HCT116 (cell line): ENCODE data around the gene TAF8. TPM values are rescaled to one million over a fixed set of nuclear protein-coding genes. Genes with fewer than 3 reads are reported as not detected.

Source experiments
- ATAC-seq: fragments of 200-7000 bp; cut with Tn5 transposase; 2 replicates; pipeline ENCODE4 v1.9.1; 2020; ENCODE audit warnings: mild to moderate bottlenecking, moderate library complexity
- BruUV-seq: library from RNA; stranded (reverse); fragments of 400-500 nt; replicated peaks from 2 replicates; lab custom pipeline; 2021; lab: Mats Ljungman, UMichigan
- CTCF ChIA-PET: fragments of 300-600 bp; sonication (Branson Sonifier 250); formaldehyde crosslinking; loops from one replicate; lab custom pipeline; 2021; ENCODE audit warnings: antibody characterized with exemption; lab: Charles Lee
- POLR2A ChIA-PET: fragments of 300-600, 350-600 bp; sonication (Branson Sonifier 250); formaldehyde crosslinking; loops from one replicate; lab custom pipeline; 2021; ENCODE audit warnings: antibody characterized with exemption; lab: Charles Lee
- RAD21 ChIA-PET, 2 experiments: fragments of 300-600 bp; sonication (Branson Sonifier 250); formaldehyde crosslinking; loops; one replicate each; lab custom pipeline; 2023; ENCODE audit warnings: low total read pairs in 2 of 2; ENCODE audit not compliant: uncharacterized antibody in 2 of 2, unreplicated experiment in 2 of 2, low non-redundant PET in 1 of 2; lab: Charles Lee
- DNase-seq: peaks from one replicate; pipeline ENCODE4 v3.0.0-alpha.2; 2010; ENCODE audit warnings: low read depth, low spot score
- H2AFZ ChIP-seq: fragments of 200-600 bp; shearing (Covaris generic), sonication (generic); 2 replicates; pipeline ENCODE4 v1.6.1; 2017; ENCODE audit warnings: low read depth, mixed run types, mixed read lengths, antibody characterized with exemption, low read length; ENCODE audit not compliant: poor library complexity, severe bottlenecking
- H3K27ac ChIP-seq: 2 replicates; pipeline ENCODE4 v1.5.1; 2012; ENCODE audit warnings: low read depth, low read length
- H3K27me3 ChIP-seq: fragments of 200-600 bp; sonication (generic); 2 replicates; pipeline ENCODE4 v1.6.1; 2016; ENCODE audit warnings: mixed run types, low read length, mixed read lengths; ENCODE audit not compliant: insufficient read depth
- H3K36me3 ChIP-seq, 2 experiments: fragments of 200-500 bp in 1 of 2; fragments of 200-600 bp in 1 of 2; sonication (Bioruptor generic) in 1 of 2; sonication (generic) in 1 of 2; 2 replicates each; pipeline versions ENCODE4 v1.5.1 to v1.6.1; 2014 to 2016; ENCODE audit warnings: low read length in 2 of 2, inconsistent platforms in 1 of 2, mixed read lengths in 1 of 2, mixed run types in 1 of 2; ENCODE audit not compliant: insufficient read depth in 2 of 2, control insufficient read depth in 1 of 2
- H3K4me1 ChIP-seq, 2 experiments: fragments of 200-600 bp in 1 of 2; sonication (generic) in 1 of 2; 2 replicates each; pipeline versions ENCODE4 v1.5.1 to v1.6.1; 2012 to 2017; ENCODE audit warnings: low read length in 2 of 2, inconsistent platforms in 1 of 2, mild to moderate bottlenecking in 1 of 2, mixed read lengths in 1 of 2, mixed run types in 1 of 2, moderate library complexity in 1 of 2; ENCODE audit not compliant: insufficient read depth in 2 of 2, control insufficient read depth in 1 of 2
- H3K4me2 ChIP-seq: fragments of 200-600 bp; sonication (generic); 2 replicates; pipeline ENCODE4 v1.6.1; 2017; ENCODE audit warnings: mixed run types, low read length, mixed read lengths
- H3K4me3 ChIP-seq, 2 experiments: fragments of 200-600 bp in 1 of 2; sonication (generic) in 1 of 2; replicated peaks in 1 of 2; 2 replicates each; pipeline ENCODE4 v1.5.1; 2011 to 2016; ENCODE audit warnings: low read length in 2 of 2, control low read depth in 1 of 2, low read depth in 1 of 2, mild to moderate bottlenecking in 1 of 2, mixed read lengths in 1 of 2, mixed run types in 1 of 2
- H3K79me2 ChIP-seq: fragments of 200-600 bp; sonication (generic); 2 replicates; pipeline ENCODE4 v1.6.1; 2017; ENCODE audit warnings: mild to moderate bottlenecking, mixed run types, low read length, moderate library complexity, mixed read lengths; ENCODE audit not compliant: insufficient read depth
- H3K9ac ChIP-seq: fragments of 200-600 bp; sonication (generic); 2 replicates; pipeline ENCODE4 v1.6.1; 2016; ENCODE audit warnings: low read length, mixed read lengths
- H3K9me2 ChIP-seq: fragments of 200-600 bp; sonication (generic), shearing (Covaris generic); 2 replicates; pipeline ENCODE4 v1.6.1; 2017; ENCODE audit warnings: mixed run types, mild to moderate bottlenecking, moderate library complexity; ENCODE audit not compliant: insufficient read depth
- H3K9me3 ChIP-seq, 2 experiments: fragments of 200-500 bp in 1 of 2; fragments of 200-600 bp in 1 of 2; sonication (Bioruptor generic) in 1 of 2; sonication (generic) in 1 of 2; 2 replicates each; pipeline ENCODE4 v1.6.1; 2014 to 2017; ENCODE audit warnings: low read length in 2 of 2, mixed read lengths in 2 of 2, inconsistent platforms in 1 of 2, low read depth in 1 of 2, mild to moderate bottlenecking in 1 of 2, mixed run types in 1 of 2, moderate library complexity in 1 of 2; ENCODE audit not compliant: control insufficient read depth in 1 of 2, insufficient read depth in 1 of 2
- H4K20me1 ChIP-seq: fragments of 200-600 bp; sonication (generic), shearing (Covaris generic); 2 replicates; pipeline ENCODE4 v1.6.1; 2017; ENCODE audit warnings: mixed run types, mild to moderate bottlenecking, moderate library complexity; ENCODE audit not compliant: insufficient read depth
- ATF3 ChIP-seq: IDR thresholded peaks from 2 replicates; pipeline ENCODE4 v1.6.1; 2012
- CBX3 ChIP-seq: IDR thresholded peaks from 2 replicates; pipeline ENCODE4 v1.6.1; 2012; ENCODE audit warnings: low read depth
- CEBPB ChIP-seq: IDR thresholded peaks from 2 replicates; pipeline ENCODE4 v1.6.1; 2012; ENCODE audit warnings: low read depth
- EGR1 ChIP-seq: IDR thresholded peaks from 2 replicates; pipeline ENCODE4 v1.6.1; 2012; ENCODE audit warnings: low read depth
- ELF1 ChIP-seq: IDR thresholded peaks from 2 replicates; pipeline ENCODE4 v1.6.1; 2012; ENCODE audit warnings: low read depth, borderline replicate concordance
- EZH2phosphoT487 ChIP-seq: fragments of 200-600 bp; IDR thresholded peaks from 2 replicates; pipeline ENCODE4 v1.6.1; 2018; ENCODE audit warnings: antibody characterized with exemption, borderline replicate concordance
- FOSL1 ChIP-seq: IDR thresholded peaks from 2 replicates; pipeline ENCODE4 v1.6.1; 2012; ENCODE audit warnings: low read depth
- JUND ChIP-seq: IDR thresholded peaks from 2 replicates; pipeline ENCODE4 v1.6.1; 2012
- POLR2A ChIP-seq: IDR thresholded peaks from 2 replicates; pipeline ENCODE4 v1.7.0; 2011; ENCODE audit warnings: borderline replicate concordance; ENCODE audit not compliant: insufficient read depth, insufficient read length; ENCODE audit errors: extremely low read depth
- RAD21 ChIP-seq: IDR thresholded peaks from 2 replicates; pipeline ENCODE4 v1.6.1; 2012; ENCODE audit warnings: low read depth, mild to moderate bottlenecking
- SIN3A ChIP-seq: IDR thresholded peaks from 2 replicates; pipeline ENCODE4 v1.6.1; 2012; ENCODE audit warnings: low read depth
- SP1 ChIP-seq: IDR thresholded peaks from 2 replicates; pipeline ENCODE4 v1.6.1; 2012; ENCODE audit warnings: low read depth
- SRF ChIP-seq: IDR thresholded peaks from 2 replicates; pipeline ENCODE4 v1.6.1; 2012; ENCODE audit warnings: low read depth
- YY1 ChIP-seq: IDR thresholded peaks from 2 replicates; pipeline ENCODE4 v1.6.1; 2011; ENCODE audit warnings: low read length, low read depth, moderate library complexity, mild to moderate bottlenecking; ENCODE audit not compliant: insufficient replicate concordance; ENCODE audit errors: extremely low read depth
- ZFX ChIP-seq: fragments of 450-650 bp; IDR thresholded peaks from 2 replicates; pipeline ENCODE4 v1.6.1; 2017
- ZNF274 ChIP-seq: fragments of 200-500 bp; sonication (Bioruptor generic); IDR thresholded peaks from 2 replicates; pipeline ENCODE4 v1.6.1; 2014; ENCODE audit warnings: mild to moderate bottlenecking, low read depth, low read length, inconsistent platforms
- intact Hi-C: fragments of 100-400 bp; cut with micrococcal nuclease; formaldehyde crosslinking; loops from 2 replicates; pipeline ENCODE4 v1.10.0; 2022
- total RNA-seq: library from RNA; stranded (reverse); gene quantifications from one replicate; pipeline ENCODE4 v1.2.1, GENCODE V29; 2021; ENCODE audit not compliant: unreplicated experiment
- TF ChIP-seq, protein P1 (sequence below), 3 experiments: fragments of 200-600 bp in 1 of 3; sonication (generic) in 1 of 3; IDR thresholded peaks in 2 of 3; conservative IDR thresholded peaks in 1 of 3; 2 replicates each; pipeline ENCODE4 v1.5.1; 2012 to 2017; ENCODE audit warnings: low read depth in 2 of 3, low read length in 2 of 3, antibody characterized with exemption in 1 of 3, borderline replicate concordance in 1 of 3, control low read depth in 1 of 3, mild to moderate bottlenecking in 1 of 3, mixed read lengths in 1 of 3, mixed run types in 1 of 3, moderate library complexity in 1 of 3; ENCODE audit not compliant: insufficient read depth in 1 of 3
- TF ChIP-seq, protein P2 (sequence below): IDR thresholded peaks from 2 replicates; pipeline ENCODE4 v1.6.1; 2012; ENCODE audit warnings: low read depth

The TAF8 gene
- total RNA-seq, 1 experiment from 2014 or later: 29.5 TPM

- Histone ChIP-seq H3K9me3 (no peaks in the 10 kb centered on the region), H3K9ac (peak overlapping the region; percentile 49), H3K36me3 (0 out of 4 replicates have a peak, but pooled peaks cover 0 to 3% of the 10 kb centered on the region in 2 experiments), H3K4me3 (peak overlapping the region; percentile 1 to 31), H3K27me3 (no peaks in the 10 kb centered on the region), H2AFZ (no peak overlapping the region), H3K9me2 (no peaks in the 10 kb centered on the region), H3K27ac (peak overlapping the region; percentile 85), H3K79me2 (no peaks in the 10 kb centered on the region), H3K4me1 (peaks cover 37 to 73% of the 10 kb centered on the region in 2 experiments), H3K4me2 (peak overlapping the region; percentile 86), H4K20me1 (no peaks in the 10 kb centered on the region)
- CTCF ChIA-PET: interaction anchor here (0.6 to 1.8 kb wide), 6 partner anchors 12 to 498 kb away, joined by 3 to 5 read pairs (median 3); no protein-coding TSS in a partner anchor
- intact Hi-C loops: loop anchor here (5.0 kb wide), 1 partner anchor 42 kb away; the partner anchor contains the start of gene C6orf132
- TF ChIP-seq CBX3 (no peak), ZFX (no peak), POLR2A (no peak), EGR1 (no peak), JUND (no peak), ATF3 (no peak), SIN3A (no peak), RAD21 (no peak), FOSL1 (no peak), YY1 (no peak), SP1 (no peak), SRF (no peak), ZNF274 (no peak), ELF1 (no peak), EZH2phosphoT487 (no peak), CEBPB (no peak)
- TF ChIP-seq, protein P1, sequence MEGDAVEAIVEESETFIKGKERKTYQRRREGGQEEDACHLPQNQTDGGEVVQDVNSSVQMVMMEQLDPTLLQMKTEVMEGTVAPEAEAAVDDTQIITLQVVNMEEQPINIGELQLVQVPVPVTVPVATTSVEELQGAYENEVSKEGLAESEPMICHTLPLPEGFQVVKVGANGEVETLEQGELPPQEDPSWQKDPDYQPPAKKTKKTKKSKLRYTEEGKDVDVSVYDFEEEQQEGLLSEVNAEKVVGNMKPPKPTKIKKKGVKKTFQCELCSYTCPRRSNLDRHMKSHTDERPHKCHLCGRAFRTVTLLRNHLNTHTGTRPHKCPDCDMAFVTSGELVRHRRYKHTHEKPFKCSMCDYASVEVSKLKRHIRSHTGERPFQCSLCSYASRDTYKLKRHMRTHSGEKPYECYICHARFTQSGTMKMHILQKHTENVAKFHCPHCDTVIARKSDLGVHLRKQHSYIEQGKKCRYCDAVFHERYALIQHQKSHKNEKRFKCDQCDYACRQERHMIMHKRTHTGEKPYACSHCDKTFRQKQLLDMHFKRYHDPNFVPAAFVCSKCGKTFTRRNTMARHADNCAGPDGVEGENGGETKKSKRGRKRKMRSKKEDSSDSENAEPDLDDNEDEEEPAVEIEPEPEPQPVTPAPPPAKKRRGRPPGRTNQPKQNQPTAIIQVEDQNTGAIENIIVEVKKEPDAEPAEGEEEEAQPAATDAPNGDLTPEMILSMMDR (IDR thresholded peaks at IDR 0.05 in 2 of 3, conservative IDR thresholded peaks at IDR 0.05 in 1 of 3; ENCODE audit: borderline replicate concordance in 1 of 3, insufficient read depth in 1 of 3, low read depth in 2 of 3, low read length in 2 of 3): no peak
- TF ChIP-seq, protein P2, sequence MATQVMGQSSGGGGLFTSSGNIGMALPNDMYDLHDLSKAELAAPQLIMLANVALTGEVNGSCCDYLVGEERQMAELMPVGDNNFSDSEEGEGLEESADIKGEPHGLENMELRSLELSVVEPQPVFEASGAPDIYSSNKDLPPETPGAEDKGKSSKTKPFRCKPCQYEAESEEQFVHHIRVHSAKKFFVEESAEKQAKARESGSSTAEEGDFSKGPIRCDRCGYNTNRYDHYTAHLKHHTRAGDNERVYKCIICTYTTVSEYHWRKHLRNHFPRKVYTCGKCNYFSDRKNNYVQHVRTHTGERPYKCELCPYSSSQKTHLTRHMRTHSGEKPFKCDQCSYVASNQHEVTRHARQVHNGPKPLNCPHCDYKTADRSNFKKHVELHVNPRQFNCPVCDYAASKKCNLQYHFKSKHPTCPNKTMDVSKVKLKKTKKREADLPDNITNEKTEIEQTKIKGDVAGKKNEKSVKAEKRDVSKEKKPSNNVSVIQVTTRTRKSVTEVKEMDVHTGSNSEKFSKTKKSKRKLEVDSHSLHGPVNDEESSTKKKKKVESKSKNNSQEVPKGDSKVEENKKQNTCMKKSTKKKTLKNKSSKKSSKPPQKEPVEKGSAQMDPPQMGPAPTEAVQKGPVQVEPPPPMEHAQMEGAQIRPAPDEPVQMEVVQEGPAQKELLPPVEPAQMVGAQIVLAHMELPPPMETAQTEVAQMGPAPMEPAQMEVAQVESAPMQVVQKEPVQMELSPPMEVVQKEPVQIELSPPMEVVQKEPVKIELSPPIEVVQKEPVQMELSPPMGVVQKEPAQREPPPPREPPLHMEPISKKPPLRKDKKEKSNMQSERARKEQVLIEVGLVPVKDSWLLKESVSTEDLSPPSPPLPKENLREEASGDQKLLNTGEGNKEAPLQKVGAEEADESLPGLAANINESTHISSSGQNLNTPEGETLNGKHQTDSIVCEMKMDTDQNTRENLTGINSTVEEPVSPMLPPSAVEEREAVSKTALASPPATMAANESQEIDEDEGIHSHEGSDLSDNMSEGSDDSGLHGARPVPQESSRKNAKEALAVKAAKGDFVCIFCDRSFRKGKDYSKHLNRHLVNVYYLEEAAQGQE: no peak
- RAD21 ChIA-PET: interaction anchor here (0.6 to 1.1 kb wide), 3 partner anchors 18 to 95 kb away, joined by 3 to 4 read pairs (median 3); no protein-coding TSS in a partner anchor
- no TSS peak for BruUV-seq
- POLR2A ChIA-PET: interaction anchor here (0.9 to 1.3 kb wide), 5 partner anchors 11 to 42 kb away, joined by 3 to 4 read pairs (median 4); partner anchors contain the start of gene C6orf132
- ATAC-seq: peak; percentile 69
- no peak for DNase-seq
Observed at GRCh38 chr6:42100029-42100901, 49.9 kb downstream of the TAF8 start.
